H1 (cell line): Measurements from ENCODE around the gene SMIM8. TPM values are rescaled to one million over a fixed set of nuclear protein-coding genes. Genes with fewer than 3 reads are reported as not detected.

Experiments used
- CTCF ChIA-PET: fragments of 300-600 bp; sonication (Branson Sonifier 250); formaldehyde crosslinking; loops from one replicate; lab custom pipeline; 2021; ENCODE audit not compliant: partially characterized antibody; lab: Charles Lee
- POLR2A ChIA-PET: fragments of 300-600 bp; sonication (Branson Sonifier 250); formaldehyde crosslinking; loops from one replicate; lab custom pipeline; 2021; ENCODE audit warnings: inconsistent platforms; ENCODE audit not compliant: partially characterized antibody; lab: Charles Lee
- DNase-seq, 2 experiments: peaks; one replicate each; pipeline versions ENCODE4 v3.0.0 to v3.0.0-alpha.2; 2010 to 2022; ENCODE audit warnings: low spot score in 2 of 2, low read depth in 1 of 2, mixed read lengths in 1 of 2
- FAIRE-seq: peaks from 2 replicates; lab custom pipeline; 2011; peaks lifted over from hg19 to GRCh38; lab: Jason Lieb, UNC
- H2AFZ ChIP-seq: 2 replicates; pipeline ENCODE4 v1.8.1; 2012; ENCODE audit warnings: low read length, inconsistent platforms
- H2AK5ac ChIP-seq: 2 replicates; pipeline ENCODE4 v1.6.1; 2013; ENCODE audit warnings: low read depth, low read length
- H2BK120ac ChIP-seq: replicated peaks from 2 replicates; pipeline ENCODE3; 2013; ENCODE audit warnings: low read depth, low read length, inconsistent platforms
- H2BK12ac ChIP-seq: 2 replicates; pipeline ENCODE4 v1.6.1; 2013; ENCODE audit warnings: low read depth, low read length
- H2BK15ac ChIP-seq: 2 replicates; pipeline ENCODE4 v1.6.1; 2013; ENCODE audit warnings: low read length
- H2BK20ac ChIP-seq: 2 replicates; pipeline ENCODE4 v1.6.1; 2013; ENCODE audit warnings: low read length
- H2BK5ac ChIP-seq: 2 replicates; pipeline ENCODE4 v1.6.1; 2013; ENCODE audit warnings: low read depth, low read length
- H3K14ac ChIP-seq: 2 replicates; pipeline ENCODE4 v1.6.1; 2013; ENCODE audit warnings: inconsistent platforms; ENCODE audit not compliant: insufficient read length
- H3K18ac ChIP-seq: 2 replicates; pipeline ENCODE4 v1.6.1; 2013; ENCODE audit warnings: low read length; ENCODE audit errors: extremely low read depth
- H3K23ac ChIP-seq: 2 replicates; pipeline ENCODE4 v1.6.1; 2013; ENCODE audit warnings: inconsistent platforms; ENCODE audit not compliant: insufficient read length
- H3K23me2 ChIP-seq: 2 replicates; pipeline ENCODE4 v1.6.1; 2013; ENCODE audit warnings: low read depth, low read length
- H3K27ac ChIP-seq: 2 replicates; pipeline ENCODE4 v1.6.1; 2011; ENCODE audit warnings: low read depth, low read length, inconsistent platforms
- H3K27me3 ChIP-seq, 4 experiments: replicated peaks in 1 of 4; 1 replicate in 1 of 4; 2 replicates in 3 of 4; pipeline versions ENCODE4 v1.6.1 to v1.8.1; 2011 to 2013; ENCODE audit warnings: low read length in 3 of 4, mild to moderate bottlenecking in 3 of 4, inconsistent platforms in 2 of 4, mixed read lengths in 2 of 4, moderate library complexity in 1 of 4; ENCODE audit not compliant: control insufficient read depth in 3 of 4, insufficient read depth in 3 of 4; ENCODE audit errors: extremely low read depth in 1 of 4
- H3K36me3 ChIP-seq, 4 experiments: 2 replicates each; pipeline versions ENCODE4 v1.6.1 to v1.8.1; 2011 to 2013; ENCODE audit warnings: mild to moderate bottlenecking in 4 of 4, low read length in 3 of 4, moderate library complexity in 2 of 4, control low read depth in 1 of 4, inconsistent platforms in 1 of 4; ENCODE audit not compliant: insufficient read depth in 4 of 4, control insufficient read depth in 2 of 4
- H3K4ac ChIP-seq: replicated peaks from 2 replicates; pipeline ENCODE3; 2013; ENCODE audit warnings: low read length, low read depth, mixed read lengths, inconsistent platforms; ENCODE audit not compliant: insufficient read length
- H3K4me1 ChIP-seq, 4 experiments: replicated peaks in 1 of 4; 1 replicate in 1 of 4; 2 replicates in 3 of 4; pipeline versions ENCODE4 v1.6.1 to v1.8.1; 2011 to 2013; ENCODE audit warnings: low read length in 3 of 4, inconsistent platforms in 2 of 4, mixed read lengths in 1 of 4; ENCODE audit not compliant: insufficient read depth in 4 of 4, control insufficient read depth in 3 of 4
- H3K4me2 ChIP-seq, 2 experiments: 2 replicates each; pipeline versions ENCODE4 v1.6.1 to v1.8.1; 2011 to 2013; ENCODE audit warnings: low read depth in 2 of 2, low read length in 2 of 2, control low read depth in 1 of 2, inconsistent platforms in 1 of 2, mild to moderate bottlenecking in 1 of 2; ENCODE audit not compliant: insufficient read depth in 1 of 2
- H3K4me3 ChIP-seq, 4 experiments: fragments of 200-600, 300-600 bp in 1 of 4; sonication (generic), shearing (Covaris generic), sonication (Bioruptor Twin) in 1 of 4; 2 replicates each; pipeline versions ENCODE4 v1.5.1 to v1.8.1; 2011 to 2016; ENCODE audit warnings: low read length in 4 of 4, low read depth in 3 of 4, control low read depth in 2 of 4, inconsistent platforms in 2 of 4, mild to moderate bottlenecking in 2 of 4, mixed read lengths in 1 of 4, moderate library complexity in 1 of 4; ENCODE audit not compliant: insufficient read depth in 2 of 4; ENCODE audit errors: extremely low read depth in 1 of 4
- H3K56ac ChIP-seq: replicated peaks from 2 replicates; pipeline ENCODE3; 2013; ENCODE audit warnings: low read depth, mild to moderate bottlenecking, mixed read lengths, low read length, inconsistent platforms; ENCODE audit not compliant: insufficient read length
- H3K79me1 ChIP-seq: 2 replicates; pipeline ENCODE4 v1.6.1; 2013; ENCODE audit warnings: low read depth, low read length, control low read depth
- H3K79me2 ChIP-seq, 2 experiments: 2 replicates each; pipeline versions ENCODE4 v1.6.1 to v1.8.1; 2012 to 2013; ENCODE audit warnings: low read length in 2 of 2, mild to moderate bottlenecking in 2 of 2, inconsistent platforms in 1 of 2; ENCODE audit not compliant: insufficient read depth in 2 of 2, control insufficient read depth in 1 of 2
- H3K9ac ChIP-seq, 4 experiments: replicated peaks in 1 of 4; 1 replicate in 1 of 4; 2 replicates in 3 of 4; pipeline versions ENCODE4 v1.6.1 to v1.8.1; 2011 to 2013; ENCODE audit warnings: low read depth in 3 of 4, low read length in 3 of 4, control low read depth in 2 of 4, mild to moderate bottlenecking in 2 of 4, moderate library complexity in 2 of 4, inconsistent platforms in 1 of 4; ENCODE audit errors: extremely low read depth in 1 of 4
- H3K9me3 ChIP-seq, 2 experiments: 2 replicates each; pipeline versions ENCODE4 v1.6.1 to v1.8.1; 2012 to 2013; ENCODE audit warnings: mild to moderate bottlenecking in 2 of 2, moderate library complexity in 2 of 2, control low read depth in 1 of 2, inconsistent platforms in 1 of 2, low read depth in 1 of 2, low read length in 1 of 2, mixed read lengths in 1 of 2; ENCODE audit not compliant: insufficient read depth in 2 of 2
- H4K20me1 ChIP-seq, 2 experiments: replicated peaks in 1 of 2; 2 replicates each; pipeline versions ENCODE3 to v1.8.1; 2011 to 2013; ENCODE audit warnings: inconsistent platforms in 2 of 2, low read length in 2 of 2, mild to moderate bottlenecking in 1 of 2; ENCODE audit not compliant: insufficient read depth in 2 of 2, control insufficient read depth in 1 of 2
- H4K5ac ChIP-seq: 2 replicates; pipeline ENCODE4 v1.6.1; 2013; ENCODE audit warnings: low read length, low read depth, mixed read lengths, inconsistent platforms; ENCODE audit not compliant: insufficient read length
- H4K8ac ChIP-seq: 2 replicates; pipeline ENCODE4 v1.8.0; 2013; ENCODE audit warnings: mild to moderate bottlenecking, moderate library complexity, low read length, inconsistent platforms; ENCODE audit not compliant: insufficient read depth; ENCODE audit errors: extremely low read depth
- H4K91ac ChIP-seq: replicated peaks from 2 replicates; pipeline ENCODE3; 2013; ENCODE audit warnings: low read length, mixed read lengths, inconsistent platforms; ENCODE audit not compliant: insufficient read length
- MAX ChIP-seq: IDR thresholded peaks from 2 replicates; pipeline ENCODE4 v1.6.1; 2012; ENCODE audit warnings: inconsistent platforms
- RBBP5 ChIP-seq: IDR thresholded peaks from 2 replicates; pipeline ENCODE4 v1.7.1; 2012; ENCODE audit warnings: low read depth, mild to moderate bottlenecking, inconsistent platforms, low read length, moderate library complexity, borderline replicate concordance
- WGBS, 2 experiments: shearing (Covaris generic) in 1 of 2; methylation state at CpG; one replicate each; pipeline versions ENCODE4 v1.1.6 to v1.1.7; 2013 to 2015; ENCODE audit warnings: low lambda C conversion rate in 2 of 2, mixed read lengths in 2 of 2, inconsistent platforms in 1 of 2, low coverage in 1 of 2, missing lambda C conversion rate in 1 of 2; ENCODE audit not compliant: insufficient replicate concordance in 2 of 2, insufficient coverage in 1 of 2, insufficient read length in 1 of 2; ENCODE audit errors: extremely low coverage in 1 of 2, missing lambda C conversion rate in 1 of 2; 5-methylcytosine and 5-hydroxymethylcytosine counted together
- polyA plus RNA-seq, 7 experiments: library from polyadenylated mRNA; depleted of rRNA in 3 of 7; stranded (reverse) in 5 of 7; unstranded in 2 of 7; fragments of >200 nt in 5 of 7; fragments of 200-250 nt in 2 of 7; gene quantifications; 1 replicate in 5 of 7; 2 replicates in 1 of 7; 4 replicates in 1 of 7; pipeline versions ENCODE4 v1.2.1 to v1.2.3, GENCODE V29; 2011 to 2013; ENCODE audit warnings: missing spikeins in 2 of 7, mixed read lengths in 2 of 7
- total RNA-seq: library from RNA; stranded (reverse); fragmentation: NEBNext Ultra II Directional; extraction: Animal tissue kit (Norgen Biotek cat#: 25700); gene quantifications from 2 replicates; pipeline ENCODE4 v1.2.1, GENCODE V29; 2021
- TF ChIP-seq, protein P1 (sequence below): IDR thresholded peaks from 2 replicates; pipeline ENCODE4 v1.6.1; 2012; ENCODE audit warnings: inconsistent platforms

Gene SMIM8
- total and polyA plus RNA-seq, 2 of the 8 experiments (the other 6 are each of a cell fraction or from before 2014, with no cell fraction given), result 3.0 to 10.7 TPM

- Histone ChIP-seq H2AK5ac (no peak overlapping the region), H3K27me3 (no peaks in the 10 kb centered on the region), H3K18ac (no peak overlapping the region), H3K4me1 (peaks cover 0 to 5% (median 0%) of the 10 kb centered on the region in 4 experiments; a peak in 3 of 7 replicates), H4K5ac (no peak overlapping the region), H3K4me3 (no peak overlapping the region), H3K9me3 (no peaks in the 10 kb centered on the region), H2BK12ac (no peak overlapping the region), H3K14ac (no peak overlapping the region), H3K79me2 (peaks cover 0 to 22% of the 10 kb centered on the region in 2 experiments; a peak in 3 of 4 replicates), H3K27ac (no peak overlapping the region), H2BK120ac (no peak overlapping the region), H3K79me1 (no peaks in the 10 kb centered on the region), H4K8ac (no peak overlapping the region), H3K23ac (no peak overlapping the region), H2BK15ac (no peak overlapping the region), H3K36me3 (no peaks in the 10 kb centered on the region; a peak in 1 of 8 replicates), H3K23me2 (peaks cover 2% of the 10 kb centered on the region; the same call in 1 of the 2 replicates), H2BK5ac (no peak overlapping the region), H4K91ac (no peak overlapping the region), H2BK20ac (no peak overlapping the region), H2AFZ (no peak overlapping the region), H3K4ac (no peak overlapping the region), H3K56ac (no peak overlapping the region), H3K9ac (no peak overlapping the region), H3K4me2 (no peak overlapping the region), H4K20me1 (no peaks in the 10 kb centered on the region)
- CTCF ChIA-PET, result no interaction called here
- TF ChIP-seq, protein P1, sequence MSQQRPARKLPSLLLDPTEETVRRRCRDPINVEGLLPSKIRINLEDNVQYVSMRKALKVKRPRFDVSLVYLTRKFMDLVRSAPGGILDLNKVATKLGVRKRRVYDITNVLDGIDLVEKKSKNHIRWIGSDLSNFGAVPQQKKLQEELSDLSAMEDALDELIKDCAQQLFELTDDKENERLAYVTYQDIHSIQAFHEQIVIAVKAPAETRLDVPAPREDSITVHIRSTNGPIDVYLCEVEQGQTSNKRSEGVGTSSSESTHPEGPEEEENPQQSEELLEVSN, result peak; percentile 43; the same call in 1 of the 2 replicates
- TF ChIP-seq MAX, result peak; percentile 54; the same call in 1 of the 2 replicates
- TF ChIP-seq RBBP5, result no peak
- FAIRE-seq (no peak), DNase-seq (no peak)
- POLR2A ChIA-PET, result no interaction called here
- 69% methylated on average over 5 of the region's 5 CpGs; no CpG with 5 or more reads in 1 of the 2 experiments for WGBS, 2 experiments
Observed at GRCh38 chr6:87333033-87333432, 10.6 kb downstream of the SMIM8 start.
